HG03175 (cell line): ENCODE data around the gene CDK5RAP2.
"Not testable (repeated sequence)": the region's sequence is repeated elsewhere in the genome, so short reads cannot be mapped to it uniquely, and the experiment has no call there.

Experiments
- ATAC-seq: cut with Tn5 transposase; IDR thresholded peaks from one replicate; pipeline ENCODE4 v1.9.1; 2021; ENCODE audit warnings: mild to moderate bottlenecking, moderate library complexity; ENCODE audit not compliant: unreplicated experiment

CDK5RAP2 gene

GRCh38 chr9:120580051-120580896 lies at the start of gene CDK5RAP2:
Gene CDK5RAP2, minus strand, starts transcription at chr9:120580167. Its CDS starts 189 bp downstream, at chr9:120579978.
- peak; percentile 93 for ATAC-seq

- ATAC-seq: not testable (repeated sequence)
These were observed 49.0 kb upstream of the CDK5RAP2 start for GRCh38 chr9:120628925-120629497.

- ATAC-seq: no peak
These were observed 48.4 kb upstream of the CDK5RAP2 start for GRCh38 chr9:120628207-120628924.

GRCh38 chr9:120627073-120627472 lies 47.1 kb upstream of the CDK5RAP2 start:
- no peak for ATAC-seq

- ATAC-seq: no peak
These were observed 46.5 kb upstream of the CDK5RAP2 start for GRCh38 chr9:120626512-120626911.

- ATAC-seq: no peak
These were observed 45.3 kb upstream of the CDK5RAP2 start for GRCh38 chr9:120625222-120625621.

- no peak for ATAC-seq
These were observed 42.8 kb upstream of the CDK5RAP2 start for GRCh38 chr9:120622790-120623189.

GRCh38 chr9:120621941-120622340 lies 42.0 kb upstream of the CDK5RAP2 start:
- ATAC-seq: no peak

- no peak for ATAC-seq
These were observed 40.0 kb upstream of the CDK5RAP2 start for GRCh38 chr9:120619751-120620655.

- ATAC-seq: no peak
These were observed 37.3 kb upstream of the CDK5RAP2 start for GRCh38 chr9:120616966-120617935.

- ATAC-seq: no peak
These were observed 32.3 kb upstream of the CDK5RAP2 start for GRCh38 chr9:120612218-120612617.

GRCh38 chr9:120611690-120612068 lies 31.7 kb upstream of the CDK5RAP2 start:
- no peak for ATAC-seq

- no peak for ATAC-seq
These were observed 31.2 kb upstream of the CDK5RAP2 start for GRCh38 chr9:120610975-120611689.

- no peak for ATAC-seq
These were observed 29.7 kb upstream of the CDK5RAP2 start for GRCh38 chr9:120609636-120610035.

- ATAC-seq: no peak
These were observed 28.5 kb upstream of the CDK5RAP2 start for GRCh38 chr9:120608421-120608820.

GRCh38 chr9:120603591-120603990 lies 23.6 kb upstream of the CDK5RAP2 start:
- ATAC-seq: no peak

GRCh38 chr9:120603010-120603409 lies 23.0 kb upstream of the CDK5RAP2 start:
- no peak for ATAC-seq

- no peak for ATAC-seq
These were observed 13.9 kb upstream of the CDK5RAP2 start for GRCh38 chr9:120593955-120594277.
